ENCODE data around the gene PDE7B. TPM values are rescaled to one million over a fixed set of nuclear protein-coding genes. Genes with fewer than 3 reads are reported as not detected.

PDE7B gene
- total RNA-seq, 1 donor from 2014 or later: 13.6 TPM

DNA sequence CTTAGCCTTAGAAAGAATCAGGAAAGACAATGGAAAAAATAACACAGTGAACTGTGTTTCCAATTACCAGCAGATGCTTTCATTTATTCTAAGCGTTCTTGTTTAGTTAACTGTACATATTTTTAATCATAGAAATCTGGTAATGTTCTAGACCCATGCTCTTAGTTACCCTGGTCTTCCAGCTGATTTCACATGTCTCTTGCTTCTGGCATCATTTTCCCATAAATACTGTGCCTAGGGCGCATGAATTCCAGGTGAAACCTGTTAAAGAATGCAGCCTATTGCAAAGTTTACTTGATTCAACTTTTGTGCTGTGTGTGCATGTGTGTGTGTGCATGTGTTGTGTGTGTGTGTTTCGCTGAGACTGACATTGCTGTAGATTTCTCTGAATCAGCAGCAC lies 178.6 kb downstream of the PDE7B start:
- Histone ChIP-seq H3K36me3 (ENCODE audit: control insufficient read depth in 3 of 3, insufficient read depth in 3 of 3, low read length in 3 of 3) (no peaks in the 10 kb centered on the region), H3K4me3 (ENCODE audit: low read length in 3 of 3) (no peak overlapping the region), H3K27me3 (ENCODE audit: control insufficient read depth in 3 of 3, insufficient read depth in 3 of 3, low read length in 3 of 3) (no peaks in the 10 kb centered on the region), H3K9ac (ENCODE audit: low read depth in 1 of 3, low read length in 3 of 3) (no peak overlapping the region), H3K9me3 (ENCODE audit: control insufficient read depth in 3 of 3, low read length in 3 of 3) (no peaks in the 10 kb centered on the region), H3K27ac (ENCODE audit: low read depth, low read length) (no peak overlapping the region), H3K4me1 (ENCODE audit: control insufficient read depth in 3 of 3, insufficient read depth in 3 of 3, low read length in 3 of 3) (peaks cover 0 to 6% (median 0%) of the 10 kb centered on the region in 3 donors)

DNA sequence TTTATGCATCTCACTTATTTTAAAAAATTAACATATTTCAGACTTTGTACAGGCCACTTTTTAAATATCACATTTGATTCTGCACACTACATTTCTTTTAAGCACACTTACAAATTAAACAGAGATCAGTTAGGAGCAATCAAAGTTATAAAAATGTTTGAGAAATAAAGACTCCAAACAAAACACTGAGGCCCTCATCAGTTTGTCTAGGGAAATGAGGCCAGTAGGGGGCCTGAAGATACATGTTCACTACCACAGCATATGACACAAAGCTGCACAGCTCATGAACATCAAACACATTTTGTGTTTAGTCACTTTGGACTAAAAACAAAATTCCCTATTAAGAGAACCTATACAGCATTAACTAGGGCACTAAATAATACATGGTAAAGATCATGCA lies 180.5 kb downstream of the PDE7B start:
- H3K9me3 ChIP-seq (ENCODE audit: control insufficient read depth in 3 of 3, low read length in 3 of 3): no peaks in the 10 kb centered on the region
- H3K9ac ChIP-seq (ENCODE audit: low read depth in 1 of 3, low read length in 3 of 3): no peak overlapping the region
- H3K4me1 ChIP-seq (ENCODE audit: control insufficient read depth in 3 of 3, insufficient read depth in 3 of 3, low read length in 3 of 3): peaks cover 4 to 11% (median 5%) of the 10 kb centered on the region in 3 donors
- H3K27ac ChIP-seq (ENCODE audit: low read depth, low read length): no peak overlapping the region
- H3K36me3 ChIP-seq (ENCODE audit: control insufficient read depth in 3 of 3, insufficient read depth in 3 of 3, low read length in 3 of 3): no peaks in the 10 kb centered on the region
- no peaks in the 10 kb centered on the region for H3K27me3 ChIP-seq (ENCODE audit: control insufficient read depth in 3 of 3, insufficient read depth in 3 of 3, low read length in 3 of 3)
- H3K4me3 ChIP-seq (ENCODE audit: low read length in 3 of 3): no peak overlapping the region

DNA sequence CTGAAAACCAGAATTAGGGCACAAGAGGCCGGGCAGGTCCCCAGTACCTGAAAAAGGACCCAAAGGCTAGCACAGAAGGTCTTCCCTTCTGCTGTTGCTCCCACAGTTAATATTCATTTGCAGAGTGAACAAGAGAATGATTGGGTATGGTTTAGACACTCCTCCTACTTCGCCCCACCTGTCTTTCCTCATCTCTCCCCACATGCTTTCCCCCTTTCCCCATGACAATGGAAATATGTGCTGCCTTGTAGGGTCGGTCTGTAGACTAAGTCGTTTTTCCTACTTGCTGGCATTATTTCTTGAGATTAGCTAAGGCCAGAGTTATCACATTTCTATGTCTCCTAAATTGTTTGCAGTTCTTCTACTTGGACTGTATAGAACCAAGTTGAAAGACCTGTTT lies 181.9 kb downstream of the PDE7B start:
- H3K9ac ChIP-seq (ENCODE audit: low read depth in 1 of 3, low read length in 3 of 3): no peak overlapping the region
- peaks cover 10 to 19% (median 15%) of the 10 kb centered on the region in 3 donors for H3K4me1 ChIP-seq (ENCODE audit: control insufficient read depth in 3 of 3, insufficient read depth in 3 of 3, low read length in 3 of 3)
- no peak overlapping the region for H3K27ac ChIP-seq (ENCODE audit: low read depth, low read length)
- H3K27me3 ChIP-seq (ENCODE audit: control insufficient read depth in 3 of 3, insufficient read depth in 3 of 3, low read length in 3 of 3): no peaks in the 10 kb centered on the region
- H3K4me3 ChIP-seq (ENCODE audit: low read length in 3 of 3): no peak overlapping the region
- H3K36me3 ChIP-seq (ENCODE audit: control insufficient read depth in 3 of 3, insufficient read depth in 3 of 3, low read length in 3 of 3): no peaks in the 10 kb centered on the region
- H3K9me3 ChIP-seq (ENCODE audit: control insufficient read depth in 3 of 3, low read length in 3 of 3): no peaks in the 10 kb centered on the region

DNA sequence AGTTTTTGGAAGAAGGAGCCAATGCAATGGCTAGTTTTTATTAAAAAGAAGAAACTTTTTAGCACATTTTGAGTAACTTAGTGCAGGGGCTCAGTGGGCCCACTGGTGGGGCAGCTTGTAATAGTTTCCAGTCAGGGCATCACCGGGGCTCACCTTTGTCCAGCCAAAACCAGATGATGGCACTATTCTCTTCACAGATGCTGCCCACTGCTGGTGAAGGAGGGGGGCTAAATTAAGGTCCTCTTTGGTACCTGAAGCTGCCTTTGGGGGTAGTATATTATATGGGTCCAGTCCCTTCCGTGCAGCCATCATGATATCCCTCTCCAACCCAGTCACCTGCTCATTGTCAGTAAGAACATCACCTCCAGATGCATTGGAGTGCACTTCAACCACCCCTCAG lies 182.9 kb downstream of the PDE7B start:
- Histone ChIP-seq H3K4me1 (ENCODE audit: control insufficient read depth in 3 of 3, insufficient read depth in 3 of 3, low read length in 3 of 3) (peaks cover 10 to 19% (median 15%) of the 10 kb centered on the region in 3 donors), H3K27me3 (ENCODE audit: control insufficient read depth in 3 of 3, insufficient read depth in 3 of 3, low read length in 3 of 3) (no peaks in the 10 kb centered on the region), H3K9ac (ENCODE audit: low read depth in 1 of 3, low read length in 3 of 3) (no peak overlapping the region), H3K9me3 (ENCODE audit: control insufficient read depth in 3 of 3, low read length in 3 of 3) (no peaks in the 10 kb centered on the region), H3K4me3 (ENCODE audit: low read length in 3 of 3) (no peak overlapping the region), H3K27ac (ENCODE audit: low read depth, low read length) (no peak overlapping the region), H3K36me3 (ENCODE audit: control insufficient read depth in 3 of 3, insufficient read depth in 3 of 3, low read length in 3 of 3) (no peaks in the 10 kb centered on the region)

DNA sequence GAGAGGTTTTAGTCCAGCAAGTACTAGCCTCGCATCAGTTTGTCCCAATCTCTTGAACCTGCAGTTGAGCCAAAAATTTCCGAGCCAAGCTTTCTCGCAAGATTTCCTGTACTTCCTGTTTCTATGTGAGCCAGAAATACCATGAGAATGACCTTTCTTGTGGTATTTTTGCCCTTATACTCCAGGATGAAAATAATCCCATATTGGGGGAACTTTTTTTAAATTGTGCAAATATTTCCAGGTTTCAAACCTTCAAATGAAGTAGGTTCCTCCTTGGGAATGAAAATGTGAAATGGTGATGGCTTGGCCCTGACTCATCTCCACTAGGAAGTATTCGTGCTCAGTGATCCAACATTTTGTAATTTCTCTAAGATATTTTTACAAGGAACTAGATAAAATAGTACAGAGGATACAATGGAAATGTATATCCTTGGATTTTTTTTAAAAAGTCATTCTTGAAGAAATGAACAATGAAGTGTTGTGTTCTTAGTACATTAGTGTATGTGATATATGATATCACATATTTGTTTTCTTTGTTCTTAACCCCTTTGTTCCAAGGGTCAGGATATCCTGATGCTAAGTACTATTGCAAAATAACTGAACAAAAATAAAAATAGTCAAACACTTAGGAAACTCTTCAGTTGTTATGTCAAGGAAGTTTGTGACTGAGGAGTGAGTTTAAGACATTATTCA lies 184.0 kb downstream of the PDE7B start:
- Histone ChIP-seq H3K36me3 (ENCODE audit: control insufficient read depth in 3 of 3, insufficient read depth in 3 of 3, low read length in 3 of 3) (no peaks in the 10 kb centered on the region), H3K4me1 (ENCODE audit: control insufficient read depth in 3 of 3, insufficient read depth in 3 of 3, low read length in 3 of 3) (peaks cover 13 to 21% (median 18%) of the 10 kb centered on the region in 3 donors), H3K9me3 (ENCODE audit: control insufficient read depth in 3 of 3, low read length in 3 of 3) (no peaks in the 10 kb centered on the region), H3K9ac (ENCODE audit: low read depth in 1 of 3, low read length in 3 of 3) (no peak overlapping the region), H3K27me3 (ENCODE audit: control insufficient read depth in 3 of 3, insufficient read depth in 3 of 3, low read length in 3 of 3) (no peaks in the 10 kb centered on the region), H3K4me3 (ENCODE audit: low read length in 3 of 3) (no peak overlapping the region), H3K27ac (ENCODE audit: low read depth, low read length) (peak overlapping the region; percentile 48)

DNA sequence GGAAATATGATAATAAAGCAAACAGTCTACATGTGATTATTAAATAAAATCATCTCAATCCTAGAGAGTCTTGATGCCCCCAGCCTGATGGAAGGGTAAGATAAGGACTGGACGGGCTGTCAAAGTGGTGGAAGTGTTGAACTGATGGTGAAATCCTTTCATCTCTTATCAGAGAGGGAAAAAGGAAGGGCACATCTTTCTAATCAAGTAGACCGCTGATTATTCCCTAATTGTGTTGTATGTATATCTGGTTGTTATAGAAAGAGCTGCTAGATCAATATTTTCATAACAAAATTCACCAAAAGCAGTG lies 184.5 kb downstream of the PDE7B start:
- H3K9ac ChIP-seq (ENCODE audit: low read depth in 1 of 3, low read length in 3 of 3): no peak overlapping the region
- peaks cover 13 to 21% (median 18%) of the 10 kb centered on the region in 3 donors for H3K4me1 ChIP-seq (ENCODE audit: control insufficient read depth in 3 of 3, insufficient read depth in 3 of 3, low read length in 3 of 3)
- no peaks in the 10 kb centered on the region for H3K27me3 ChIP-seq (ENCODE audit: control insufficient read depth in 3 of 3, insufficient read depth in 3 of 3, low read length in 3 of 3)
- no peak overlapping the region for H3K4me3 ChIP-seq (ENCODE audit: low read length in 3 of 3)
- H3K27ac ChIP-seq (ENCODE audit: low read depth, low read length): peak overlapping the region; percentile 48
- no peaks in the 10 kb centered on the region for H3K9me3 ChIP-seq (ENCODE audit: control insufficient read depth in 3 of 3, low read length in 3 of 3)
- no peaks in the 10 kb centered on the region for H3K36me3 ChIP-seq (ENCODE audit: control insufficient read depth in 3 of 3, insufficient read depth in 3 of 3, low read length in 3 of 3)

DNA sequence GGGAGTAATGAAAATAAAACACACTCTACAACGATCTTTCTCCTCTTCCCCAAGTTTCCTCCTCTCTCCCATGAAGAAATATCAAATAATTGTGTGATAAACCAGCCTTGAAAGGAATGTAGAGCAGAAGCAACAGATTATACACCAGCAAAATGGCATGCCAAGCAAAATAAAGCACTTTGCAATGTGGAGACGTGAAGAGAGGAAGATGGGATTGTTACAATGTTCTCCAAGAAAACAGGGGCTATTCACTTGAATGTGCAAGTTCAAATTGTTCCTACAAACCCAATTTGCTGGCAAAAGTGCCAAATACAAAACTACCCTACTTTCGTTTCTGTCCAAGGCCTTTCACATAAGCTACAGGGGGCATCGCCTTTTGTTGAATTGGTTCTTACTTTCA lies 185.1 kb downstream of the PDE7B start:
- Histone ChIP-seq H3K27me3 (ENCODE audit: control insufficient read depth in 3 of 3, insufficient read depth in 3 of 3, low read length in 3 of 3) (no peaks in the 10 kb centered on the region), H3K9ac (ENCODE audit: low read depth in 1 of 3, low read length in 3 of 3) (no peak overlapping the region), H3K4me3 (ENCODE audit: low read length in 3 of 3) (peak overlapping the region in 1 of 3 donors; percentile 72), H3K9me3 (ENCODE audit: control insufficient read depth in 3 of 3, low read length in 3 of 3) (no peaks in the 10 kb centered on the region), H3K4me1 (ENCODE audit: control insufficient read depth in 3 of 3, insufficient read depth in 3 of 3, low read length in 3 of 3) (peaks cover 13 to 21% (median 18%) of the 10 kb centered on the region in 3 donors), H3K36me3 (ENCODE audit: control insufficient read depth in 3 of 3, insufficient read depth in 3 of 3, low read length in 3 of 3) (no peaks in the 10 kb centered on the region), H3K27ac (ENCODE audit: low read depth, low read length) (peak overlapping the region; percentile 48)

DNA sequence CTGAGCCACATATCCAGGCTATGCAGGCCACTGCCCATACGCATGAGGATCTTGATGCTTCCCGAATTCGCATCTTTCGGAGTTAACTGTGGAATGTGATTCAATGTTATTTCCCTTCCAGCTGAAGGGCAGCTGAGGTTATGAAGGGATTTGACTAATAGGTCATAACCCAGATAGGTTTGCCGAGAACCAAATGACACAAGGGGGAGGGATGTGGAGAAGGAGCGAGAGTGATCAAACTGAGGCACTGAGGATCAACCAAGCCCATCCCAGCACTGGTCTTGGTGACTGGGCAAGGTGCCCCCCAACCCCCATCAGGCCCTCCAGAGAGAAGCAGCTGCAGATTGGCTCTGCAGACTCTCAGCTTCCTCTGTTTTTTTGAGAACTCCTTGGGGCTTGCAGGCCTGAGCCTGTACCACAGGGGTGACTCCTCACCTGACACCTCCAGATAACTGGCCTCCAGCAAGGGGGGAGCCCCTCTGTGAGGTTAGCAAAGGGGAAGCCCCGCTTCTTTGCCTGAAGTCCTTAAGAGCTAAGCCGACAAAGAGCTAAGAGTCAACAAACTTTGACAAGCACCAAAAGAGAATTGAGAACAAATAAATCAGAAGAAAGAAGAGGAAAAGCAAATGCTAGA lies 185.9 kb downstream of the PDE7B start:
- no peaks in the 10 kb centered on the region for H3K9me3 ChIP-seq (ENCODE audit: control insufficient read depth in 3 of 3, low read length in 3 of 3)
- H3K27me3 ChIP-seq (ENCODE audit: control insufficient read depth in 3 of 3, insufficient read depth in 3 of 3, low read length in 3 of 3): no peaks in the 10 kb centered on the region
- no peaks in the 10 kb centered on the region for H3K36me3 ChIP-seq (ENCODE audit: control insufficient read depth in 3 of 3, insufficient read depth in 3 of 3, low read length in 3 of 3)
- peak overlapping the region in 2 of 3 donors; percentile 42 to 72 for H3K4me3 ChIP-seq (ENCODE audit: low read length in 3 of 3)
- peak overlapping the region; percentile 48 for H3K27ac ChIP-seq (ENCODE audit: low read depth, low read length)
- peaks cover 13 to 21% (median 18%) of the 10 kb centered on the region in 3 donors for H3K4me1 ChIP-seq (ENCODE audit: control insufficient read depth in 3 of 3, insufficient read depth in 3 of 3, low read length in 3 of 3)
- H3K9ac ChIP-seq (ENCODE audit: low read depth in 1 of 3, low read length in 3 of 3): peak overlapping the region; percentile 50 to 75 (median 71)

DNA sequence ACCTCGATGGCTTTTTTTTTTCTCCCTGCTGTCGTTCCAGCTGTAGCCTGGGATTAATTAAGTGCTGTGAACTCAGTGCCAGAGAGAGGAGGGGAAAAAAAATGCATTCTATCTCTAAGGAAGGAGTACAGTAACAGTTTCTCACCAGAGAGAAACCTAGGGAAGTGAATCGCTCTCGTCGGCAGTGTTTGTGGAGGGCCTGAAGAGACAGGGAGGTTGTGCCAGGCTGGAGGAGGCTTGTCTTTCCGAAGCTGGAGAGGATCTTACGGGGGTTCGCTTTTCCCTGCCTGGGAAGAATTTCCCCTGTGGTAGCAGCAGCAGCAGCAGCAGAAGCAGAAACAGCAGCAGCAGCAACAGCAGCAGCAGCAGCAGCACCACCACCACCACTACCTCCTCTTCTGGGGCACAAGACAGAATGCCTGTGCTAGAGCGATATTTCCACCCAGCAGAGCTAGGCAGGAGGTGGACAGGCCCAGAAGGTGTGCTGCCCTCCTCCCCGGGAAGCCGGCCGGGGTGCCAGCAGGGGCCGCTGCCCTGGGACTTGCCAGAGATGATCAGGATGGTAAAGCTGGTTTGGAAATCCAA lies 186.5 kb downstream of the PDE7B start:
- H3K27ac ChIP-seq (ENCODE audit: low read depth, low read length): peak overlapping the region; percentile 48
- no peaks in the 10 kb centered on the region for H3K9me3 ChIP-seq (ENCODE audit: control insufficient read depth in 3 of 3, low read length in 3 of 3)
- peak overlapping the region; percentile 42 to 72 (median 44) for H3K4me3 ChIP-seq (ENCODE audit: low read length in 3 of 3)
- no peaks in the 10 kb centered on the region for H3K36me3 ChIP-seq (ENCODE audit: control insufficient read depth in 3 of 3, insufficient read depth in 3 of 3, low read length in 3 of 3)
- peaks cover 13 to 21% (median 18%) of the 10 kb centered on the region in 3 donors for H3K4me1 ChIP-seq (ENCODE audit: control insufficient read depth in 3 of 3, insufficient read depth in 3 of 3, low read length in 3 of 3)
- H3K27me3 ChIP-seq (ENCODE audit: control insufficient read depth in 3 of 3, insufficient read depth in 3 of 3, low read length in 3 of 3): no peaks in the 10 kb centered on the region
- peak overlapping the region; percentile 50 to 75 (median 71) for H3K9ac ChIP-seq (ENCODE audit: low read depth in 1 of 3, low read length in 3 of 3)

DNA sequence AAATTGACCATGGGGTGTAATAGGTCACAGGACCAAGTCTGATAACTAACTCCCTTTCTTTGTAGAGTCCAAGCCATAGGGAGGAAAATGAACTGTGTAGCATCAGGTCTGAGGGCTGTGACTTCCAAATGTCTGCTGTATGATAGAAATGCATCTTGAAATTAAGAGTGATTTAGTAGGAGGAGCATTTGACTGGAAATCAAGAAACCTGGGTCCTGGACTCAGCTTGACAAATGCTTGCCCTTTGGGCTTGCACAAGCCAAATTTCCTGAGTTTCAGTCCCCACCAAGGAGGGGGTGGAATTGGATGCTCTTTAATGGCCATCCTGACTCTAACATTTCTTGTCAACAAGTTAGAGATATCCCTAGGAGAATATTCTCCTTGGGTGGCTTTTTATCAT lies 187.0 kb downstream of the PDE7B start:
- Histone ChIP-seq H3K4me1 (ENCODE audit: control insufficient read depth in 3 of 3, insufficient read depth in 3 of 3, low read length in 3 of 3) (peaks cover 13 to 19% (median 18%) of the 10 kb centered on the region in 3 donors), H3K36me3 (ENCODE audit: control insufficient read depth in 3 of 3, insufficient read depth in 3 of 3, low read length in 3 of 3) (no peaks in the 10 kb centered on the region), H3K9me3 (ENCODE audit: control insufficient read depth in 3 of 3, low read length in 3 of 3) (no peaks in the 10 kb centered on the region), H3K9ac (ENCODE audit: low read depth in 1 of 3, low read length in 3 of 3) (peak overlapping the region; percentile 50 to 75 (median 71)), H3K27ac (ENCODE audit: low read depth, low read length) (peak overlapping the region; percentile 48), H3K27me3 (ENCODE audit: control insufficient read depth in 3 of 3, insufficient read depth in 3 of 3, low read length in 3 of 3) (no peaks in the 10 kb centered on the region), H3K4me3 (ENCODE audit: low read length in 3 of 3) (peak overlapping the region; percentile 42 to 72 (median 44))
